GM21786 (cell line): ENCODE measurements around the gene ZNF577.

Experiments
- ATAC-seq: cut with Tn5 transposase; IDR thresholded peaks from one replicate; pipeline ENCODE4 v1.9.1; 2021; ENCODE audit not compliant: unreplicated experiment

ZNF577 gene

DNA sequence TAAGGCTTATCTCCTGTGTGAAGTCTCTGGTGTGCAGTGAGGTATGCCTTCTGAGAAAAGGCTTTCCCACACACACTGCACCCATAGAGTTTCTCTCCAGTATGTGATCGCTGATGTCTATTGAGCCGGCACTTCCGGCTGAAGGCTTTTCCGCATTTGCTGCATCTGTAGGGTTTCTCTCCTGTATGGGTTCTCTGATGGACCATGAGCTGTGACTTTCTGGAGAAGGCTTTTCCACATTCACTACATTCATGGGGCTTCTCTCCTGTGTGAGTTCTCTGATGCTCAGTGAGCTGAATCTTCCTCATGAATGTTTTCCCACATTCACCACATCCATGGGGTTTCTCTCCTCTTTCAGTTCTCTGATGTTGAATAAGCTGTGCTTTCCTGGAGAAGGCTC is 14.7 kb downstream of the ZNF577 start:
- ATAC-seq, result no peak

DNA sequence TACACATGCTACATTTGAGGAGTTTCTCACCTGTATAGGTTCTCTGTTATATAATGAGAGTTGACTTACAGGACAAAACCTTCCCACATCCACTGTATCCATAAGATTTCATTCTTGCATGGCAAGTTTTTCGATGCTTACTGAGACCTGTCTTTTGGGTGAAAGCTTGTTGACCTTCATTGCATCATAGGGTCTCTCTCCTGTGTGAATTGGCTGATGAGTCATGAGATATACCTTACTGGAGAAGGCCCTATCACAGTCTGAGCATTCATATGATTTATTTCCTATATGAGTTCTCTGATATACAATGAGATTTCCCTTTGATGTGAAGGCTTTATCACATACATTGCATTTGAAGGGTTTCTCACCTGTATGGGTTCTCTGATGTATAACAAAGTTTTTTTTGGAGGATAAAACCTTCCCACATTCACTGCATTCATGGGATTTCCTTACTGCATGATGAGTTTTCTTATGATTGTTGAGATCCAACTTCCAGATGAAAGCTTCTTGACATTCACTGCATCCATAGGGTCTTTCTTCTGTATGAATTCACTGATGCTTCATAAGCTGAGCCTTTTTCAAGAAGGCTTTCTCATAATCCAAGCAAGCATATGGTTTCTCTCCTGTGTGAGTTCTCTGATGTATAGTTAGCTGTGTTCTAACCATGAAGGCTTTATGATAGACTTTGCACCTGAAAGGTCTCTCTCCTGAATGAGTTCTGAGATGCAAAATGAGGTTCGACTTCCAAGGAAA is 25.7 kb downstream of the ZNF577 start:
- no peak for ATAC-seq

DNA sequence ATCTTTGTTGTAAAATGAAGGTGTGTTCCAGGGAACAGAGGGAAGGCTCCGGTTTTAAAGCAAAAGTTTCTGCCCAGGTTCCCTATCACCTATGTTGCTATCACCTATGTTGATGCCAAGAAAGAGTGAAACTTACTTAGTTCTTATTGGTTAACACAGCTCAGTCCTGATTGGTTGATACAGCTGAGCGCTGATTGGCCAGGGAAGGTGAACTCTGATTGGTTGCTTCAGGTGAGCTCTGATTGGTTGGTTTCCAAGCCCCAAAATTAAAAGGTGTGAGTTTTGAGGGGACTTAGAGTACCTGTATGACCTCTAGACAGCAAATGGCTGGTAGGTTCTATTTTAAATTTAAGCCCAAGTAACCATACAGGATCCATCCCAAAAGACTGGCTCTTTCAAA is 50.6 kb downstream of the ZNF577 start:
- ATAC-seq, result no peak

DNA sequence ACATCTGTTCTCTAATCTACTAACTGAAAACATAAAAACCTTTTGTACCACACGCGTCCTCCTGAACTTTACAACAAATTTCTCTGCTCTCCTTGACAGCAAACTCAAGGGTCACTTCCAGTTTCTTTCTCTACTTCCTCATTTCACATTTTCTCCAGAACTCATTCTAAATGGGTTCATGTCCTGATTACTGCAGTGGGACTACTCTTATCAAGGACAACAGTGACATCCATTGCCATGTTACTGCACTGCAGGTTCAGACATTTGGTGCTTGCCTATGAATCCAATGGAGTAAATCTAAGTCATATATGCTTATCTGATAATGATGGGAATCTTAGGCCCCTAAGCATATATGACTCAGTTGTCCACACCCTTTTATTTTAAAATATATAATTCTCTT is 57.5 kb downstream of the ZNF577 start:
- ATAC-seq, result no peak

DNA sequence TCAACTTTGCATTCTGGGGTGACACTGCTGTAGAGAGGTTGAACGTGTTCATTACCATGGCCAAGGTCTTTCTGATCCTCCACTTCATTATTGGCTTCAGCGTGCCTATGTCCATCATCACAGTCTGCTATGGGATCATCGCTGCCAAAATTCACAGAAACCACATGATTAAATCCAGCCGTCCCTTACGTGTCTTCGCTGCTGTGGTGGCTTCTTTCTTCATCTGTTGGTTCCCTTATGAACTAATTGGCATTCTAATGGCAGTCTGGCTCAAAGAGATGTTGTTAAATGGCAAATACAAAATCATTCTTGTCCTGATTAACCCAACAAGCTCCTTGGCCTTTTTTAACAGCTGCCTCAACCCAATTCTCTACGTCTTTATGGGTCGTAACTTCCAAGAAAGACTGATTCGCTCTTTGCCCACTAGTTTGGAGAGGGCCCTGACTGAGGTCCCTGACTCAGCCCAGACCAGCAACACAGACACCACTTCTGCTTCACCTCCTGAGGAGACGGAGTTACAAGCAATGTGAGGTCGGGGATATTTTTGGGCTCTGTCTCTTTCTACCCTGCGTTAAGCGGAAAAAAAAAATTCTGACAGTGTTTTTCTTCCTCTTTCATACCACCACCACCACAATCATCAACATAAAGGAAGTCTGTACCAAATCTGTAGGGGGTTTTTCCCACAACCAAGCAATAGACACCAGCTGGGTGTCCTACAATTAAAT is 63.3 kb downstream of the ZNF577 start:
- no peak for ATAC-seq

DNA sequence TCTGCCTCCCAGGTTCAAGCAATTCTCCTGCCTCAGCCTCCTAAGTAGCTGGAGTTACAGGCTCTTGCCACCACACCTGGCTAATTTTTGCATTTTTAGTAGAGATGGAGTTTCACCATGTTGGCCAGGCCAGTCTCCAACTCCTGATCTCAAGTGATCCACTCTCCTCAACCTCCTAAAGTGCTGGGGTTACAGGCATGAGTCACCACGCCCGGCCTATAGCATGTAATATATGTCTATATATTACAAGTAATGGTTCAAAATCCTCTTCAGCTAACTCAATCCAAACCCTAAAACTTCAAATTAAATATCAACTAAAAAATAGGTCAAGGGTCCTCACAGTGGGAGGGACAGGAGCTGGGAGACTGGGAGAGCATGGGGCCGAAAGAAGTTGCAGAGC is 64.8 kb downstream of the ZNF577 start:
- no peak for ATAC-seq

DNA sequence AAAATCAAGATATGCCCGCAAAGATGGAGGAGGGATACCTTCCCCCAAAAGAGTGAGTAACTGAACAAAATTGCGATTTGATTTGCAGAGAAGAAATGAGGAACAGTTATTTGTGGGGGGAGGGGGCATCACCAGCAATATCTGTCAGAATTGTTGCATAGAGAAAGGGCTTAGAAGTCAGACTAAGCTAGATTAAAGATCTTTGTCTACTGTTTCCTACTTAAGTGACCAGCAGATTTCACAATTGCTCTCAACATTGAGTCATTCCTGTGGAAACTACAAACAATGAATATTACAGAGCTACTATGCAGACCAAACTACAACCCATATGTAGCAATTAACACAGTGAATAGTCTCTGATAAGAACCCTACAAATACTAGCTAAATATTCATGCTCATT is 65.4 kb downstream of the ZNF577 start:
- no peak for ATAC-seq

DNA sequence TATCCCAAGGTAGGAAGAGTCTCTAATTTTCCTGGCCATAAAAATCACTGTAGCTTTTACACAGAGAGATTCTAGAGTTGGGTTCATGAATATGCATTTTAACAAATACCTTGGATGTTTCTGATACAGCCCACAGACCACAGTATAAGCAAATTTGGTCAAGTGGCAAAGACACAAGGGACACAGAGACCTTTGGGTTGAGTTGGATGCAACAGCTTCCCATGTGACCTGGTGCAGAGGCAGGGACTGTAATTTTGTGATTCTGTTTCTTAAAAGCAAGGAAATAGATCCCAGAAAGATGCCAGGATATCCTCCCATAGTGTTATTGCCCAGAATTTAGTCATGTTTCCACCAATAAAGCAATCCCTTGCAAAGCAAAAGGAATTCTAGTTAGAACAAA is 65.8 kb downstream of the ZNF577 start:
- ATAC-seq, result no peak

DNA sequence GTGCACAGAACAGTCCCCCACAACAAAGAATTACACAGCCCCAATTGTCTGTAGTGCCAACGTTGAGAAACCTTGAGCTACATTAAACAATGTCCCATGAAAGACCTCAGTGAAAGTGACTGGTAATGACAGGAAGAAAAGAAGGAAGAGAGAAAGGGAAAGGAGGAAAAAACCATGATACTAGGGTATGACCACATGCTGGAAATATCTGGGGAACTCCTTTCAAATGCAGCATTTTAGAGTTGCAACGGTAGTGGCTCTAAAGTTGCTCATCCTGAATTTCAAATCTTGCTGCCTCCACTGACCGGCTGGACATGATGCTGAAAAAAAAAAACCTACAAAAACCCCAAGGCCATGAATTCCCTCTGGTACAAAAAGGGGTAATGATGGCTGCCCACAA is 66.3 kb downstream of the ZNF577 start:
- ATAC-seq, result no peak
